Fibroblast of lung (primary cell): ENCODE measurements around the gene IGF2R. TPM values are rescaled to one million over a fixed set of nuclear protein-coding genes. Genes with fewer than 3 reads are reported as not detected.

Experiments
- DNase-seq, 2 donors: peaks; one replicate each; pipeline versions ENCODE4 v3.0.0 to v3.0.0-alpha.2; 2010; ENCODE audit warnings: low read depth in 2 of 2
- H2AFZ ChIP-seq: 2 replicates; pipeline ENCODE4 v1.5.1; 2012; ENCODE audit warnings: low read length, control low read depth, inconsistent platforms
- H3K27ac ChIP-seq: 2 replicates; pipeline ENCODE4 v1.5.1; 2011; ENCODE audit warnings: low read length, control low read depth; ENCODE audit not compliant: insufficient read depth
- H3K27me3 ChIP-seq: 2 replicates; pipeline ENCODE4 v1.5.1; 2011; ENCODE audit warnings: mild to moderate bottlenecking, low read length; ENCODE audit not compliant: control insufficient read depth, insufficient read depth
- H3K36me3 ChIP-seq: 2 replicates; pipeline ENCODE4 v1.5.1; 2011; ENCODE audit warnings: low read length; ENCODE audit not compliant: control insufficient read depth, insufficient read depth
- H3K4me1 ChIP-seq: 2 replicates; pipeline ENCODE4 v1.5.1; 2011; ENCODE audit warnings: low read length; ENCODE audit not compliant: control insufficient read depth, insufficient read depth; ENCODE audit errors: extremely low read depth
- H3K4me2 ChIP-seq: 2 replicates; pipeline ENCODE4 v1.5.1; 2011; ENCODE audit warnings: low read length, control low read depth; ENCODE audit not compliant: insufficient read depth; ENCODE audit errors: extremely low read depth
- H3K4me3 ChIP-seq, 4 experiments: fragments of 200-600 bp in 1 of 4; sonication (generic) in 1 of 4; replicated peaks in 1 of 4; 2 replicates each; pipeline ENCODE4 v1.5.1; 2011 to 2016; ENCODE audit warnings: low read length in 4 of 4, low read depth in 3 of 4, mild to moderate bottlenecking in 3 of 4, control low read depth in 2 of 4, inconsistent platforms in 1 of 4, mixed read lengths in 1 of 4; ENCODE audit not compliant: insufficient read depth in 1 of 4; ENCODE audit errors: control extremely low read depth in 1 of 4
- H3K79me2 ChIP-seq: 2 replicates; pipeline ENCODE4 v1.5.1; 2012; ENCODE audit warnings: mild to moderate bottlenecking, low read length, inconsistent platforms; ENCODE audit not compliant: control insufficient read depth, insufficient read depth
- H3K9ac ChIP-seq: 2 replicates; pipeline ENCODE4 v1.5.1; 2011; ENCODE audit warnings: mild to moderate bottlenecking, low read length, control low read depth; ENCODE audit not compliant: insufficient read depth
- H3K9me3 ChIP-seq: 2 replicates; pipeline ENCODE4 v1.5.1; 2012; ENCODE audit warnings: low read depth, low read length; ENCODE audit not compliant: control insufficient read depth, insufficient read depth
- H4K20me1 ChIP-seq: 2 replicates; pipeline ENCODE4 v1.5.1; 2011; ENCODE audit warnings: low read length; ENCODE audit not compliant: control insufficient read depth, insufficient read depth; ENCODE audit errors: extremely low read depth
- CTCF ChIP-seq, 2 donors: IDR thresholded peaks in 1 of 2; conservative IDR thresholded peaks in 1 of 2; 1 replicate in 1 of 2; 2 replicates in 1 of 2; pipeline ENCODE4 v1.5.1; 2011 to 2012; ENCODE audit warnings: low read length in 2 of 2, control low read depth in 1 of 2, inconsistent platforms in 1 of 2, low read depth in 1 of 2, mild to moderate bottlenecking in 1 of 2
- EZH2 ChIP-seq: IDR thresholded peaks from 2 replicates; pipeline ENCODE4 v1.5.1; 2012; ENCODE audit warnings: low read length, control low read depth, mild to moderate bottlenecking; ENCODE audit errors: missing control alignments
- polyA plus RNA-seq, 2 donors: library from polyadenylated mRNA; depleted of rRNA in 1 of 2; stranded (reverse) in 1 of 2; unstranded in 1 of 2; fragments of >200 nt; gene quantifications; 2 replicates each; pipeline ENCODE4 v1.2.1, GENCODE V29; 2011 to 2012; ENCODE audit warnings: missing spikeins in 1 of 2
- total RNA-seq: library from RNA; depleted of rRNA; stranded (reverse); fragments of >200 nt; gene quantifications from 2 replicates; pipeline ENCODE4 v1.2.1, GENCODE V29; 2014

The IGF2R gene
- total and polyA plus RNA-seq, 2 donors (not counting 1 experiment from before 2014, with no cell fraction given) = 37.6 to 300 TPM

DNA sequence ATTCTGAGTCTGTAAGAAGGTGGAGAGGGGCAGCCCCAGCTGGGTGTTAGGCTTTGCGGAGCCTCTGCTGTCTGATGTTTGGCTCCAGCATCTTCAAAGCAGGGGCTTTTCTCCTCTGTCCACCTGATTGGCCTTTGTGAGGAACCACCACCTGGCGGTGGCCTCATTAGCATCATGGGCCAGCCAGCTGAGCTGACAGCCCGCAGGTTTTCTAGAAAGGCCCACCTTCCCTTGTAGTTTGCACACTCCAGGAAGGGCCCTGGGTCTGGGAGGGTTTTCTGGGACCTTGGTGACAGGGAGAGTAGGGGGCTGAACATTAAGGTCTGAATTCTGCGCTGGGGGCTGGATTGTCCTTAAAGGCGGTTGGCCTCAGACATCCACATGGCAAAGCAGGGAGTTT is 11.6 kb downstream of the IGF2R start:
- Histone ChIP-seq H3K36me3 (no peaks in the 10 kb centered on the region), H3K79me2 (peaks cover 89% of the 10 kb centered on the region), H3K27ac (no peak overlapping the region), H3K9ac (no peak overlapping the region), H3K27me3 (no peaks in the 10 kb centered on the region), H3K4me2 (no peak overlapping the region), H3K4me1 (peaks cover 45% of the 10 kb centered on the region), H3K9me3 (no peaks in the 10 kb centered on the region), H2AFZ (no peak overlapping the region), H3K4me3 (no peak overlapping the region), H4K20me1 (peaks cover 2% of the 10 kb centered on the region)
- DNase-seq = no peak
- TF ChIP-seq EZH2 (no peak), CTCF (conservative IDR thresholded peaks at IDR 0.05 in 1 of 2, IDR thresholded peaks at IDR 0.05 in 1 of 2; ENCODE audit: low read depth in 1 of 2, low read length in 2 of 2) (no peak)

DNA sequence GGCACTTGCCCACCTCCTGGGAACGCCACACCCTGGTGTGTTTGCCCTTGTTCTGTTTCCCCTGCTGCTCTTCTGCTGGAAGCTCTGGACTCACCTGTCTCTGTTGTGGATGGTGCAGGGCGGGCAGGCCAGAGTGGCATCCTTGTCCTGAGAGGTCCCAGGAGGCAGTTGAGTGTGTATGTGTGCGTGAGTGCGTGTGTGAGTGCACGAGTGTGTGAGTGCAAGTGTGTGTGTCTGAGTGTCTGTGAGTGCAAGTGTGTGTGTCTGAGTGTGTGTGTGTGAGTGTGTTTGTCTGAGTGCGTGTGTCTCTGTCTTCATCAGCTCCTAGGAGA is 12.2 kb downstream of the IGF2R start:
- Histone ChIP-seq H3K4me1 (peaks cover 45% of the 10 kb centered on the region), H3K9me3 (no peaks in the 10 kb centered on the region), H4K20me1 (peaks cover 2% of the 10 kb centered on the region), H3K4me3 (no peak overlapping the region), H3K4me2 (no peak overlapping the region), H3K27me3 (no peaks in the 10 kb centered on the region), H3K36me3 (no peaks in the 10 kb centered on the region), H3K27ac (peak overlapping the region; percentile 61), H3K79me2 (peaks cover 91% of the 10 kb centered on the region), H3K9ac (no peak overlapping the region), H2AFZ (no peak overlapping the region)
- no peak for TF ChIP-seq CTCF (conservative IDR thresholded peaks at IDR 0.05 in 1 of 2, IDR thresholded peaks at IDR 0.05 in 1 of 2; ENCODE audit: low read depth in 1 of 2, low read length in 2 of 2)
- TF ChIP-seq EZH2 = no peak
- no peak for DNase-seq

DNA sequence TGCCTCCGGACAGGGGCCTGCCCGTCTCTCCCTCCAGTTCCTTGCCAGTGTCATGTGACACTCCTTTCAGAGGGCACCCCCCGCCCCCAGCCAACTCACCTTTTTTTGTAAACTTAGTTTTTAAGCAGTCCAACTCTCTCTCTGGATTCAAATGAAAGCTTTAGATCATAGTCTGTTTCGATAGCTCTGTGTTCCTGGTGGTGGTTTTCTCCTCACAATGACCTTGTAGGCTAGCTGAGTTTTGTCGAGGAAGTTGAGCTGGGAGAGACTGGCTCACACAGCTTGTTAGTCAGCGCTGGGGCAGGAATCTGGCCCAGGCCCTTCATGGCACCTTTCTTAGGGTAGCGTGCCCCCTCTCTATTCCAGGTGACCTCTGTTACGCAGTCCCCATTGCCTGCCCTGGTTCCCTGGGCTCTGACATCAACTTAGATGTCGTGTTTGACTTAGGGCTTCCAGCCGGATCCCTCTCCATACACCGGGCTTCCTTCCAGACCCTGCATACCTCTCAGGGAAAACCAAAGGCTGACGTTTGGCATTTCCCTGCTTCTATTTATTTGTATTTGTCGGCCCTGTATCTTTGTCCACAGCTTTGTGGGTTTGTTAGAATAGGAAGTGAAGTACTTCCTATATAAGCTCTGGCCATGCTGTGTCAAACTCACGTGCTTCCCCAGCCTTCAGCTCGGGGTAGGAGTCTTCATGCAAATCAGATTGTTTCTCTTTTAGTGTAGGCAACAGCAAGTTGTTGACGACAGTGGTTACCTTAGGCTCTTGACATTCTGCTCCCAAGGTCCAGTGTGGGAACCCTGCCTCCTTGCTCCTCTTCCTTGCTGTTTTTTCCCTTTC is 12.7 kb downstream of the IGF2R start:
- H3K4me2 ChIP-seq = peak overlapping the region; percentile 63
- H3K9ac ChIP-seq = no peak overlapping the region

More for the DNA sequence above, 12.7 kb downstream of the IGF2R start:
- no peaks in the 10 kb centered on the region for H3K36me3 ChIP-seq
- peaks cover 94% of the 10 kb centered on the region for H3K79me2 ChIP-seq
- H4K20me1 ChIP-seq = peaks cover 2% of the 10 kb centered on the region
- peak; percentile 83 to 89 for DNase-seq
- peaks cover 43% of the 10 kb centered on the region for H3K4me1 ChIP-seq
- H3K9me3 ChIP-seq = no peaks in the 10 kb centered on the region
- H3K27ac ChIP-seq = peak overlapping the region; percentile 61
- peak overlapping the region in 1 of 4 experiments; percentile 14 for H3K4me3 ChIP-seq
- TF ChIP-seq EZH2 = no peak
- no peak for TF ChIP-seq CTCF (conservative IDR thresholded peaks at IDR 0.05 in 1 of 2, IDR thresholded peaks at IDR 0.05 in 1 of 2; ENCODE audit: low read depth in 1 of 2, low read length in 2 of 2)
- no peak overlapping the region for H2AFZ ChIP-seq
- H3K27me3 ChIP-seq = no peaks in the 10 kb centered on the region
